Heart right ventricle (tissue), 16 donors: ENCODE measurements around the gene NUCB1. TPM values are rescaled to one million over a fixed set of nuclear protein-coding genes. Genes with fewer than 3 reads are reported as not detected.
A peak's percentile ranks its signal among the peaks of the same experiment; 100 is the strongest.
"Not testable (repeated sequence)": the region's sequence is repeated elsewhere in the genome, so short reads cannot be mapped to it uniquely, and the experiment has no call there.

Source experiments
- ATAC-seq, 8 donors: fragments of 200-7000 bp; cut with Tn5 transposase; one replicate each; pipeline ENCODE4 v1.9.1; 2020; ENCODE audit warnings: mild to moderate bottlenecking in 8 of 8, moderate library complexity in 8 of 8, moderate number of reproducible peaks in 1 of 8
- DNase-seq, 2 donors: peaks; one replicate each; pipeline ENCODE4 v3.0.0-alpha.2; 2020
- H3K27ac ChIP-seq, 10 donors: fragments of 200-600 bp; sonication (generic) in 2 of 10; one replicate each; pipeline versions ENCODE4 v1.5.0 to v1.8.0; 2020 to 2022; ENCODE audit warnings: mild to moderate bottlenecking in 3 of 10
- H3K27me3 ChIP-seq, 7 donors: fragments of 200-600 bp; one replicate each; pipeline ENCODE4 v1.8.0; 2021 to 2022; ENCODE audit warnings: mild to moderate bottlenecking in 2 of 7
- H3K36me3 ChIP-seq, 9 donors: fragments of 200-600 bp; sonication (generic) in 1 of 9; one replicate each; pipeline versions ENCODE4 v1.5.0 to v1.8.0; 2020 to 2022; ENCODE audit warnings: mild to moderate bottlenecking in 2 of 9
- H3K4me1 ChIP-seq, 9 donors: fragments of 200-600 bp; sonication (generic) in 1 of 9; one replicate each; pipeline versions ENCODE4 v1.5.0 to v1.8.0; 2020 to 2022; ENCODE audit warnings: mild to moderate bottlenecking in 4 of 9
- H3K4me3 ChIP-seq, 10 donors: fragments of 200-600 bp; sonication (generic) in 2 of 10; one replicate each; pipeline versions ENCODE4 v1.5.0 to v1.8.0; 2020 to 2022; ENCODE audit warnings: mild to moderate bottlenecking in 7 of 10, moderate library complexity in 2 of 10
- H3K9me3 ChIP-seq, 11 donors: fragments of 200-600 bp in 10 of 11; sonication (generic) in 2 of 11; one replicate each; pipeline versions ENCODE4 v1.5.0 to v1.8.0; 2013 to 2022; ENCODE audit warnings: mild to moderate bottlenecking in 2 of 11, control low read depth in 1 of 11, moderate library complexity in 1 of 11
- WGBS, 2 donors: extraction: QIAGEN DNeasy Blood & Tissue Kit; methylation state at CpG; one replicate each; pipeline ENCODE4 v1.1.7; 2013; ENCODE audit warnings: inconsistent platforms in 1 of 2; 5-methylcytosine and 5-hydroxymethylcytosine counted together
- intact Hi-C, 10 donors: fragments of 100-400 bp; cut with DNase I; formaldehyde crosslinking; loops; one replicate each; pipeline versions ENCODE4 v1.11.1 to v1.14.2; 2022
- polyA plus RNA-seq, 2 donors: library from polyadenylated mRNA; stranded (reverse); fragments of 200-250 nt; gene quantifications; one replicate each; pipeline ENCODE4 v1.2.3, GENCODE V29; 2013
- total RNA-seq, 10 donors: library from RNA; stranded (reverse); fragmentation: NEBNext Ultra II Directional in 3 of 10; extraction: Animal tissue kit (Norgen Biotek cat#: 25700) in 3 of 10; gene quantifications; one replicate each; pipeline versions ENCODE4 v1.2.1 to v1.2.4, GENCODE V29; 2021 to 2023
- TF ChIP-seq, protein P1 (sequence below), 9 donors: fragments of 200-600 bp; sonication (generic) in 2 of 9; IDR thresholded peaks; one replicate each; pipeline versions ENCODE4 v1.5.0 to v1.8.0; 2021 to 2022; ENCODE audit warnings: antibody characterized with exemption in 9 of 9, mild to moderate bottlenecking in 5 of 9, moderate library complexity in 1 of 9
- donor health status: Arrhythmogenic right ventricular cardiomyopathy.
- donor health status: ischemic (EF 13 %, LVEDD 7.1; RV severe dilation, severe dysfunction).
- donor health status: healthy with polysubstance abuse.
- donor health status: DM: no; HTN: yes; CAD: no.
- donor health status: DM: no; HTN: no; CAD: no.
- donor health status: ischemic (EF 25% LVEDD 6.9; RV normal size, moderate dysfunction).
- donor health status: ischemic (EF 25% LVEDD 5.7; RV mildly dilated, moderate dysfunction).
- donor health status: healthy.
- donor health status: DM: yes; HTN: yes; CAD: no.
- donor health status: Ischemic cardiomyopathy.
- donor health status: ischemic (EF 35%, LVEDD 5.7; RV mildly dilated, moderate dysfunction).
- donor health status: nonischemic (EF 11% LVEDD 7.7; RV severe dilation, severe dysfunction).
- donor health status: DM: yes; HTN: yes; CAD: no.
- donor health status: PGD.
- donor health status: ischemic (EF 29% LVEDD 5.4; RV normal size, mild dysfunction).
- donor health status: nonischemic (EF 23%, LVEDD 6.1; RV moderate dilation, normal function).

NUCB1 gene
- total and polyA plus RNA-seq, 12 donors = 170 to 452 (median 304) TPM

DNA sequence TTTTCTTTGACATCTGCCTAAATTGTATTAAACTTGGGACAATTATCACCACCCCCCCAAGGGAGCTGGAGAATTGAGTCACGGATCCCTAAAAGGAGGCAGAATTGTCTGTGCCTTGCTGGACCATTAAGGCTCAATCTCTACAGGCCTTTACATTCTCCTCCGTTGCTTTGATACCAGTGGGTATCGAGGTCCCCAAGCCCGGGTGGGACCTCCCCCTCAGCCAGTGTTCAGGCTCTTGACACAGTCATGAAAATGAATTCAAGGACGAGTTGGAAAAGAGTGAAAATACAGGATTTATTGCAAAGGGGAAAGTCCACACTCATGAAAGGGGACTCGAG is 22.3 kb upstream of the NUCB1 start:
- intact Hi-C loops = loop anchor here in 3 of 10 donors (2.0 to 10.0 kb wide), 3 partner anchors 17 to 89 kb away; partner anchors contain the start of gene FTL (in 3 of the 3)
- 86 to 88% methylated on average over 6 of the region's 6 CpGs for WGBS, 2 donors
- TF ChIP-seq, protein P1, sequence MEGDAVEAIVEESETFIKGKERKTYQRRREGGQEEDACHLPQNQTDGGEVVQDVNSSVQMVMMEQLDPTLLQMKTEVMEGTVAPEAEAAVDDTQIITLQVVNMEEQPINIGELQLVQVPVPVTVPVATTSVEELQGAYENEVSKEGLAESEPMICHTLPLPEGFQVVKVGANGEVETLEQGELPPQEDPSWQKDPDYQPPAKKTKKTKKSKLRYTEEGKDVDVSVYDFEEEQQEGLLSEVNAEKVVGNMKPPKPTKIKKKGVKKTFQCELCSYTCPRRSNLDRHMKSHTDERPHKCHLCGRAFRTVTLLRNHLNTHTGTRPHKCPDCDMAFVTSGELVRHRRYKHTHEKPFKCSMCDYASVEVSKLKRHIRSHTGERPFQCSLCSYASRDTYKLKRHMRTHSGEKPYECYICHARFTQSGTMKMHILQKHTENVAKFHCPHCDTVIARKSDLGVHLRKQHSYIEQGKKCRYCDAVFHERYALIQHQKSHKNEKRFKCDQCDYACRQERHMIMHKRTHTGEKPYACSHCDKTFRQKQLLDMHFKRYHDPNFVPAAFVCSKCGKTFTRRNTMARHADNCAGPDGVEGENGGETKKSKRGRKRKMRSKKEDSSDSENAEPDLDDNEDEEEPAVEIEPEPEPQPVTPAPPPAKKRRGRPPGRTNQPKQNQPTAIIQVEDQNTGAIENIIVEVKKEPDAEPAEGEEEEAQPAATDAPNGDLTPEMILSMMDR (IDR thresholded peaks at IDR 0.05) = no peak
- Histone ChIP-seq H3K4me1 (peaks cover 4 to 76% (median 65%) of the 10 kb centered on the region in 9 donors), H3K27ac (peak overlapping the region in 9 of 10 donors; percentile 53 to 100 (median 100)), H3K27me3 (no peaks in the 10 kb centered on the region), H3K9me3 (peaks cover 0 to 3% (median 0%) of the 10 kb centered on the region in 11 donors), H3K4me3 (no peak overlapping the region), H3K36me3 (peaks cover 0 to 60% (median 36%) of the 10 kb centered on the region in 9 donors)
- ATAC-seq = no peak
- no peak for DNase-seq

DNA sequence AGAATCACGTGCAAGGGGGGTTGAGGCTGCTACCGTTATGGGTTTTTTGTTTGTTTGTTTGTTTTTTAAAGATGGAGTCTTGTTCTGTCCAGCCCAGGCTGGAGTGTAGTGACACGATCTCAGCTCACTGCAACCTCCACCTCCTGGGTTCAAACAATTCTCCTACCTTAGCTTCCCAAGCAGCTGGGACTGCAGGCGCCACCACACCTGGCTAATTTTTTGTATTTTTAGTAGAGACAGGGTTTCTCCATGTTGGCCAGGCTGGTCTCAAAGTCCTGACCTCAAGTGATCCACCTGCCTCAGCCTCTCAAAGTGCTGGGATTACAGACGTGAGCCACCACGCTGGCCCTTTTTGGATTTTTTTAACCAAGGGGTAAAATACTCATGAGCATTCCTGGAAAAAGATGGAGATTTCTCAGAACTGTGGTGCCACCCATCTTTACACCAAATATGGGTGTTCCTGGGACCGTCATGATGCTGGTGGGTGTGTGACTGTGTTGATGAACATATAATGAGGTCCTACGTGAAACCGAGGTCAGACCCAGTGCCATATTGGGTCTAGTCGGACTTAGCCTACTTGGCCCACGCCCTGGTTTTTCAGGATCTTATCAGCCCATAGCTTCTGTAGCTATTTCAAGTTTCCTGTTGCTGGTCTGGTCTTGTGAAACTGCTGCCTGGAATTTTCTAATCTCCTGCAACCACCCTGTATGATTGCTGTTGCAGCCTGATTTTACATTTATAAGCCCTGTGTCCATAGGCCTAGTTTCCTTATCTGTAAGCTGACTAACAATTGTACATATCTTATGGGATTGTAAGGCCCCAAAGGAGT is 21.7 kb upstream of the NUCB1 start:
- H3K4me1 ChIP-seq = peaks cover 4 to 73% (median 62%) of the 10 kb centered on the region in 9 donors
- peak; percentile 13 to 67 (median 59) for ATAC-seq

DNA sequence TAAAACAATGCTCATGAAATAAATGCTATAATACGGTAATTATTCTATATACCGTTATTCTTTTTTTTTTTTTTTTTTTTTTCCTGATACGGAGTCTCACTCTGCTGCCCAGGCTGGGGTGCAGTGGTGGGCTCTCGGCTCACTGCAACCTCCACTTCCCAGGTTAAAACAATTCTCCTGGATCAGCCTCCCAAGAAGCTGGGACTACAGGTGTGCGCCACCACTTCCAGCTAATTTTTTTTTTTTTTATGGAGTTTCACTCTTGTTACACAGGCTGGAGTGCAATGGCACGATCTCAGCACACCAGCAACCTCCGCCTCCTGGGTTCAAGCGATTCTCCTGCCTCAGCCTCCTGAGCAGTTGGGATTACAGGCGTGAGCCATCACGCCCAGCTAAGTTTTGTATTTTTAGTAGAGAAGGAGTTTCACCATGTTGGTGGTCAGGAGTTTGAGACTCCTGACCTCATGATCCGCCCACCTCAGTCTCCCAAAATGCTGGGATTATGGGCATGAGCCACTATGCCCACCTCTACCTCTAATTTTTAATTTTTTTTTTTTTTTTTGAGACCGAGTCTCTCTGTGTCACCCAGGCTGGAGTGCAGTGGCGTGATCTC is 21.0 kb upstream of the NUCB1 start:
- intact Hi-C loops = loop anchor here in 3 of 10 donors (2.0 to 10.0 kb wide), 3 partner anchors 16 to 88 kb away; partner anchors contain the start of gene FTL (in 3 of the 3)
- peaks cover 4 to 66% (median 55%) of the 10 kb centered on the region in 9 donors for H3K4me1 ChIP-seq
- DNase-seq (no peak), ATAC-seq (no peak)
- peak overlapping the region; percentile 35 to 100 (median 100) for H3K27ac ChIP-seq
- H3K9me3 ChIP-seq = peaks cover 0 to 3% (median 0%) of the 10 kb centered on the region in 11 donors
- no peaks in the 10 kb centered on the region for H3K27me3 ChIP-seq
- 84 to 85% methylated on average over 13 of the region's 13 CpGs for WGBS, 2 donors
- TF ChIP-seq, protein P1 (IDR thresholded peaks at IDR 0.05) = no peak
- H3K4me3 ChIP-seq = no peak overlapping the region
- H3K36me3 ChIP-seq = peaks cover 0 to 49% (median 25%) of the 10 kb centered on the region in 9 donors

More for the DNA sequence above, 21.7 kb upstream of the NUCB1 start:
- intact Hi-C loops = loop anchor here in 3 of 10 donors (2.0 to 10.0 kb wide), 3 partner anchors 16 to 89 kb away; partner anchors contain the start of gene FTL (in 3 of the 3)
- peak in 1 of 2 donors; percentile 75 for DNase-seq
- TF ChIP-seq, protein P1 (IDR thresholded peaks at IDR 0.05) = no peak
- H3K4me3 ChIP-seq = no peak overlapping the region
- H3K36me3 ChIP-seq = peaks cover 0 to 56% (median 33%) of the 10 kb centered on the region in 9 donors
- WGBS, 2 donors = 45 to 53% methylated on average over 11 of the region's 11 CpGs
- H3K27ac ChIP-seq = peak overlapping the region; percentile 35 to 100 (median 100)
- H3K27me3 ChIP-seq = no peaks in the 10 kb centered on the region
- peaks cover 0 to 3% (median 0%) of the 10 kb centered on the region in 11 donors for H3K9me3 ChIP-seq

DNA sequence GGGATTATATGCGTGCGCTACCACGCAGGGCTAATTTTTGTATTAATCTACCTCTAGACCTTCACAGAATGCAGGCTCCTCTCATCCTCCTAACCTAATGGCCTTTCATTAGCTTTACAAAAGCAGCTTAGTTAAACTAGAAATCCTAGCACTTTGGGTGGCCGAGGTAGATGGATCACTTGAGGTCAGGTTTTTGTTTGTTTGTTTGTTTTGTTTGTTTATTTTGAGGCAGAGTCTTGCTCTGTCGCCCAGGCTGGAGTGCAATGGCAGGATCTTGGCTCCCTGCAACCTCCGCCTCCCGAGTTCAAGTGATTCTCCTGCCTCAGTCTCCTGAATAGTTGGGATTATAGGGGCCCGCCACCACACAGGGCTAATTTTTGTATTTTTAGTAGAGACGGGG is 20.4 kb upstream of the NUCB1 start:
- WGBS, 2 donors = 95% methylated on average over 9 of the region's 9 CpGs
- not testable (repeated sequence) for ATAC-seq, DNase-seq, H3K27me3 ChIP-seq, H3K4me3 ChIP-seq, H3K9me3 ChIP-seq
- intact Hi-C loops = loop anchor here in 3 of 10 donors (2.0 to 10.0 kb wide), 3 partner anchors 15 to 88 kb away; partner anchors contain the start of gene FTL (in 3 of the 3)
- peaks cover 0 to 43% (median 20%) of the 10 kb centered on the region in 9 donors for H3K36me3 ChIP-seq
- H3K4me1 ChIP-seq = peaks cover 0 to 60% (median 52%) of the 10 kb centered on the region in 9 donors
- peak overlapping the region in 9 of 10 donors; percentile 55 to 100 (median 100) for H3K27ac ChIP-seq
